ENCODE results near the gene ACACA. TPM values are rescaled to one million over a fixed set of nuclear protein-coding genes. Genes with fewer than 3 reads are reported as not detected.

Gene ACACA
- total and polyA plus RNA-seq, 9 of the 15 experiments (the other 6 are each of a cell fraction or from before 2014, with no cell fraction given) = 35.9 to 135 (median 88.4) TPM

DNA sequence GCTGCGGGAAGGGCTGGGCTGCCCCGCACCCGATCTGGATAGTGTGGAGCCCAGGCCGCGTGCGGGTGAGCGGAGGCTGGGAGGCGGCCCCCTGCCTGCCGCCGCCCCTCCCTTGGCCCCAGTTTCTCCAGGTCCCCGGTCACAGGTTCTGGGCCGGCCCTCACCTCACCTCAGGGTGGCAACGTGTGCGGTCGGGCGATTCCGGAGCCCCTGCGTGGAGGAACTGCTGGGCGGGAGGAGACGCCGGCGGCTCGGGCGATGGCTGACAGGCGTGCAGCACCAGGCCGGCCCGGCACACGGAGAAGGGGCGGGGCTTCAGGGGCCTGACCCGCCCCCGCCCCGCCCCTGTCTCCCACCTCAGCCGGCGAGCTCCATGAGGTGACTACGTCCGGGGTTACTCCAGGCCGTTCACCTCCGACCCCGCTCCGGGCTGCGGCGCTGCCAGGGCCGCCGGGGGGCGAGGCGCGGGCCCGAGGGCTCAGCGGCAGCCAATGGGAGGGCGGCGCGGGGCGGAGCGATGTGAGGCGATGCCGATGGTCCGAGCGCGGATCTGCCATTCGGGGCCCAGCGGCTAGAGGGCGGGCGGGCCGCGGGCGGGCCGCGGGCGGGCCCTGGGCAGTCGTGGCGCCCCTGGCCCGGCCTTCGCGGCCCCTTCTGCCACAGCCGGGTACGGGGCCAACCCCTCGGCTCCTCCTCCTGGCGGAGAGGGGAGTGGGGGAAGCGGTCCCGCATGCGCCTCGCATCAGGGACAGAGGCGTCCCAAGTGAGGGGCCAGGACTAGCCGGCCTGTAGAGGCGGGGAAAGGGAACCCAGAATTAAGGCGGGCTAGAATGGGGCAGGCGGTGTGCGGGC, 47.6 kb downstream of the ACACA start (continued):
- TF ChIP-seq, protein P1, sequence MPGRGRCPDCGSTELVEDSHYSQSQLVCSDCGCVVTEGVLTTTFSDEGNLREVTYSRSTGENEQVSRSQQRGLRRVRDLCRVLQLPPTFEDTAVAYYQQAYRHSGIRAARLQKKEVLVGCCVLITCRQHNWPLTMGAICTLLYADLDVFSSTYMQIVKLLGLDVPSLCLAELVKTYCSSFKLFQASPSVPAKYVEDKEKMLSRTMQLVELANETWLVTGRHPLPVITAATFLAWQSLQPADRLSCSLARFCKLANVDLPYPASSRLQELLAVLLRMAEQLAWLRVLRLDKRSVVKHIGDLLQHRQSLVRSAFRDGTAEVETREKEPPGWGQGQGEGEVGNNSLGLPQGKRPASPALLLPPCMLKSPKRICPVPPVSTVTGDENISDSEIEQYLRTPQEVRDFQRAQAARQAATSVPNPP (IDR thresholded peaks at IDR 0.05; ENCODE audit: borderline replicate concordance, insufficient read depth, insufficient read length) = no peak
- TF ChIP-seq NR2C2 (CRISPR knock-in tag; IDR thresholded peaks at IDR 0.05) = peak; percentile 95
- TF ChIP-seq NR2C2 (tag; IDR thresholded peaks at IDR 0.05) = peak; percentile 99
- no peak for TF ChIP-seq SRF (CRISPR knock-in tag; IDR thresholded peaks at IDR 0.05)
- TF ChIP-seq KDM2B (CRISPR knock-in tag; IDR thresholded peaks at IDR 0.05) = no peak
- TF ChIP-seq E4F1 (CRISPR knock-in tag; IDR thresholded peaks at IDR 0.05; ENCODE audit: borderline replicate concordance) = no peak
- 0 out of 2 replicates have a peak, but pooled peaks have one; percentile 30 for TF ChIP-seq KLF6 (CRISPR knock-in tag; IDR thresholded peaks at IDR 0.05; ENCODE audit: borderline replicate concordance)
- TF ChIP-seq MITF (IDR thresholded peaks at IDR 0.05) = no peak
- TF ChIP-seq IFI16 (CRISPR knock-in tag; IDR thresholded peaks at IDR 0.05) = no peak
- TF ChIP-seq, protein P2, sequence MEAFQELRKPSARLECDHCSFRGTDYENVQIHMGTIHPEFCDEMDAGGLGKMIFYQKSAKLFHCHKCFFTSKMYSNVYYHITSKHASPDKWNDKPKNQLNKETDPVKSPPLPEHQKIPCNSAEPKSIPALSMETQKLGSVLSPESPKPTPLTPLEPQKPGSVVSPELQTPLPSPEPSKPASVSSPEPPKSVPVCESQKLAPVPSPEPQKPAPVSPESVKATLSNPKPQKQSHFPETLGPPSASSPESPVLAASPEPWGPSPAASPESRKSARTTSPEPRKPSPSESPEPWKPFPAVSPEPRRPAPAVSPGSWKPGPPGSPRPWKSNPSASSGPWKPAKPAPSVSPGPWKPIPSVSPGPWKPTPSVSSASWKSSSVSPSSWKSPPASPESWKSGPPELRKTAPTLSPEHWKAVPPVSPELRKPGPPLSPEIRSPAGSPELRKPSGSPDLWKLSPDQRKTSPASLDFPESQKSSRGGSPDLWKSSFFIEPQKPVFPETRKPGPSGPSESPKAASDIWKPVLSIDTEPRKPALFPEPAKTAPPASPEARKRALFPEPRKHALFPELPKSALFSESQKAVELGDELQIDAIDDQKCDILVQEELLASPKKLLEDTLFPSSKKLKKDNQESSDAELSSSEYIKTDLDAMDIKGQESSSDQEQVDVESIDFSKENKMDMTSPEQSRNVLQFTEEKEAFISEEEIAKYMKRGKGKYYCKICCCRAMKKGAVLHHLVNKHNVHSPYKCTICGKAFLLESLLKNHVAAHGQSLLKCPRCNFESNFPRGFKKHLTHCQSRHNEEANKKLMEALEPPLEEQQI (IDR thresholded peaks at IDR 0.05) = no peak
- no peak for TF ChIP-seq ZNF274 (IDR thresholded peaks at IDR 0.05; ENCODE audit: borderline replicate concordance, low read depth, low read length)
- peak; percentile 29 to 79 (median 63) for TF ChIP-seq YY1 (IDR thresholded peaks at IDR 0.05; ENCODE audit: borderline replicate concordance in 1 of 3, control insufficient read depth in 1 of 3, extremely low read depth in 1 of 3, insufficient read depth in 3 of 3, insufficient read length in 1 of 3, insufficient replicate concordance in 2 of 3, low read depth in 1 of 3, low read length in 2 of 3)
- no peak; a peak in 1 of 4 replicates for TF ChIP-seq TEAD1 (CRISPR knock-in tag; IDR thresholded peaks at IDR 0.05)
- no peak for TF ChIP-seq ZBTB8A (IDR thresholded peaks at IDR 0.05; ENCODE audit: partially characterized antibody)
- no peak for TF ChIP-seq RFX5 (IDR thresholded peaks at IDR 0.05; ENCODE audit: low read depth, low read length)
- no peak for TF ChIP-seq POU5F1 (IDR thresholded peaks at IDR 0.05; ENCODE audit: borderline replicate concordance, low read depth, low read length, partially characterized antibody)

Measured in K562 (cell line).